HG02678 (cell line): ENCODE results near the gene CDCP1.

Source experiments
- ATAC-seq: cut with Tn5 transposase; IDR thresholded peaks from one replicate; pipeline ENCODE4 v1.9.1; 2021; ENCODE audit warnings: mild to moderate bottlenecking, moderate library complexity; ENCODE audit not compliant: unreplicated experiment

CDCP1 gene

GRCh38 chr3:45139372-45140140 is 6.6 kb downstream of the CDCP1 start:
- ATAC-seq, result no peak

- no peak for ATAC-seq
Measured at GRCh38 chr3:45137656-45138181, 8.5 kb downstream of the CDCP1 start.

GRCh38 chr3:45135959-45136358 is 10.2 kb downstream of the CDCP1 start:
- no peak for ATAC-seq

- no peak for ATAC-seq
Measured at GRCh38 chr3:45134758-45135521, 11.2 kb downstream of the CDCP1 start.

- ATAC-seq, result no peak
Measured at GRCh38 chr3:45132568-45133211, 13.5 kb downstream of the CDCP1 start.

GRCh38 chr3:45131201-45131600 is 15.0 kb downstream of the CDCP1 start:
- no peak for ATAC-seq

- no peak for ATAC-seq
Measured at GRCh38 chr3:45130476-45130875, 15.7 kb downstream of the CDCP1 start.

- no peak for ATAC-seq
Measured at GRCh38 chr3:45128950-45129349, 17.2 kb downstream of the CDCP1 start.

- no peak for ATAC-seq
Measured at GRCh38 chr3:45127130-45127822, 18.9 kb downstream of the CDCP1 start.

- no peak for ATAC-seq
Measured at GRCh38 chr3:45126730-45127129, 19.4 kb downstream of the CDCP1 start.

- no peak for ATAC-seq
Measured at GRCh38 chr3:45125550-45126026, 20.6 kb downstream of the CDCP1 start.

GRCh38 chr3:45124956-45125355 is 21.2 kb downstream of the CDCP1 start:
- no peak for ATAC-seq

- ATAC-seq, result no peak
Measured at GRCh38 chr3:45124352-45124751, 21.8 kb downstream of the CDCP1 start.

- ATAC-seq, result no peak
Measured at GRCh38 chr3:45123581-45124269, 22.5 kb downstream of the CDCP1 start.

GRCh38 chr3:45123030-45123429 is 23.1 kb downstream of the CDCP1 start:
- ATAC-seq, result peak; percentile 88

GRCh38 chr3:45120359-45121158 is 25.6 kb downstream of the CDCP1 start:
- no peak for ATAC-seq

GRCh38 chr3:45119824-45120358 is 26.3 kb downstream of the CDCP1 start:
- ATAC-seq, result no peak

- ATAC-seq, result no peak
Measured at GRCh38 chr3:45119376-45119775, 26.8 kb downstream of the CDCP1 start.

- no peak for ATAC-seq
Measured at GRCh38 chr3:45118615-45119071, 27.5 kb downstream of the CDCP1 start.
